ENCODE data around the gene RCOR1.

The RCOR1 gene

DNA sequence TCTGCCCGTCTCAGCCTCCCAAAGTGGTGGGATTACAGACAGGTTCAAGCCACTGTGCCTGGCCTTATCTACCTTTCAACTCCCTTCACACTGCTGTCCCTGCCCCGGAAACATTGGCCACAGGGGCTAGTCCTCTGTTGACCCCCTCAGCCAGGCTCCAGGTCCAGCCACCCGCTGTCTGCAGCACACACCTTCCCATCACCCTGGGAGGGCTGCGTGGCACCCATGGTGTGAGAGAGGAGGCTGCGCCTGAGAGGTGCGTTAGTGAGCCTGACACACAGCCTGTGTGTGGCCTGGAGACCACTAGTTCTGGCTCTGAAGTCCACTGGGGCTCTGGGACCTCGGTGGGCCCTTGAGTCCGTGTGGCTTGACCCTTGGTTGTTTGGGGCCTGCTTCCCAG, 156.4 kb downstream of the RCOR1 start:
- H3K36me3 ChIP-seq (ENCODE audit: control insufficient read depth in 1 of 2, insufficient read depth in 2 of 2, low read length in 2 of 2) = no peaks in the 10 kb centered on the region
- no peak overlapping the region for H3K27ac ChIP-seq (ENCODE audit: low read length)
- no peaks in the 10 kb centered on the region for H3K4me1 ChIP-seq (ENCODE audit: control insufficient read depth in 1 of 2, insufficient read depth in 2 of 2, low read length in 2 of 2)
- no peaks in the 10 kb centered on the region for H3K9me3 ChIP-seq (ENCODE audit: control insufficient read depth in 1 of 2, low read length in 2 of 2)
- H3K27me3 ChIP-seq (ENCODE audit: low read depth, low read length) = no peaks in the 10 kb centered on the region
- no peak overlapping the region for H3K4me3 ChIP-seq (ENCODE audit: low read depth in 1 of 2, low read length in 2 of 2)

DNA sequence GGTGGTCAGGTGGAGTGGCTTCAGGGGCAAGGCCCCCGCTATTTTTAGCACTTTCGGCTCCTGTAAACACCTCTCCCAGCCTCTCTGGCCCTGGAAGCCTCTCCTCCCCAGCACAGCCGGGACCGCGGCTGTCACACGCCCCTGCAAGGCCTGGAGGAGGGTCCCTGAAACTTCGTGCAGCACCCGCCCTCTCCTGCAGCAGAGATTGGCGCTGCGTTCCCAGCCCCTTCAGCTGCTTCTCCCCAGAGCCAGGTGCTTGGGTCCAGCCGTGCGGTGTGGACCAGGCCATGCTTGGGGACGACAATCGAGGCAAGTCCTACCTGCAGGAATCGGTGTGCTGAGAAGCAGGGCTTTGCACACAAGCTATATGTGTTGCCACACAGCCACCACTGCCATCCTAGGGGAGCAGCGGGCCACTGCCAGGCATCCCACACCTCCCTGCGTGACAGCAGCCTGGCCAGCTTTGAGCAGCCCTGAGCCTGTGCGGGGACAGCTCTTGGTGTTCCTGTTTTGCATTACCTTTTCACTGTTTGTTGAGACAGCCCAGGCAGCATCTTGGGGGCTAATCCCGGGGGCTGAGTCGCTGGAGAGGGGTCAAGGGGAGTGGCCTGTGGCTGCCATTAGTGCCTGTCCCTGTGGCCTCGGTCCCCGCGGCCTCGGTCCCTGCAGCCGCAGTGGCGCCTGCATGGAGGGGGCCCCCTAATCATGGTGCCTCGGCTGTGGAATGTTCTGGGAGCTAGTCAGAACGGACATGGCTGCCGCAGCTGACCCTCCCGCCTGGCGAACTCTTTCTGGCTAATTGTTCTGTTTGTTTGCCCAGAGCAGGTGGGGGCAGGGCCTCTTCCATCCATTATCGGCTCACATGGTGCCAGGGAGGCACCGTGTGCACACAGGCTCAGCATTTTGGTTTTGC, 157.2 kb downstream of the RCOR1 start:
- H3K27ac ChIP-seq (ENCODE audit: low read length) = no peak overlapping the region
- H3K4me1 ChIP-seq (ENCODE audit: control insufficient read depth in 1 of 2, insufficient read depth in 2 of 2, low read length in 2 of 2) = no peaks in the 10 kb centered on the region
- no peaks in the 10 kb centered on the region for H3K27me3 ChIP-seq (ENCODE audit: low read depth, low read length)
- H3K9me3 ChIP-seq (ENCODE audit: control insufficient read depth in 1 of 2, low read length in 2 of 2) = no peaks in the 10 kb centered on the region
- H3K4me3 ChIP-seq (ENCODE audit: low read depth in 1 of 2, low read length in 2 of 2) = no peak overlapping the region
- H3K36me3 ChIP-seq (ENCODE audit: control insufficient read depth in 1 of 2, insufficient read depth in 2 of 2, low read length in 2 of 2) = no peaks in the 10 kb centered on the region

- Histone ChIP-seq H3K9me3 (ENCODE audit: control insufficient read depth in 1 of 2, low read length in 2 of 2) (no peaks in the 10 kb centered on the region), H3K36me3 (ENCODE audit: control insufficient read depth in 1 of 2, insufficient read depth in 2 of 2, low read length in 2 of 2) (no peaks in the 10 kb centered on the region), H3K27me3 (ENCODE audit: low read depth, low read length) (no peaks in the 10 kb centered on the region), H3K4me1 (ENCODE audit: control insufficient read depth in 1 of 2, insufficient read depth in 2 of 2, low read length in 2 of 2) (no peaks in the 10 kb centered on the region), H3K4me3 (ENCODE audit: low read depth in 1 of 2, low read length in 2 of 2) (no peak overlapping the region), H3K27ac (ENCODE audit: low read length) (no peak overlapping the region)
Observed at GRCh38 chr14:102750376-102750775, 157.9 kb downstream of the RCOR1 start.

GRCh38 chr14:102751088-102751487, 158.6 kb downstream of the RCOR1 start:
- H3K36me3 ChIP-seq (ENCODE audit: control insufficient read depth in 1 of 2, insufficient read depth in 2 of 2, low read length in 2 of 2) = no peaks in the 10 kb centered on the region
- no peak overlapping the region for H3K27ac ChIP-seq (ENCODE audit: low read length)
- H3K4me3 ChIP-seq (ENCODE audit: low read depth in 1 of 2, low read length in 2 of 2) = no peak overlapping the region
- H3K9me3 ChIP-seq (ENCODE audit: control insufficient read depth in 1 of 2, low read length in 2 of 2) = no peaks in the 10 kb centered on the region
- H3K27me3 ChIP-seq (ENCODE audit: low read depth, low read length) = no peaks in the 10 kb centered on the region
- H3K4me1 ChIP-seq (ENCODE audit: control insufficient read depth in 1 of 2, insufficient read depth in 2 of 2, low read length in 2 of 2) = no peaks in the 10 kb centered on the region

- H3K36me3 ChIP-seq (ENCODE audit: control insufficient read depth in 1 of 2, insufficient read depth in 2 of 2, low read length in 2 of 2) = no peaks in the 10 kb centered on the region
- H3K27me3 ChIP-seq (ENCODE audit: low read depth, low read length) = no peaks in the 10 kb centered on the region
- no peaks in the 10 kb centered on the region for H3K9me3 ChIP-seq (ENCODE audit: control insufficient read depth in 1 of 2, low read length in 2 of 2)
- H3K4me1 ChIP-seq (ENCODE audit: control insufficient read depth in 1 of 2, insufficient read depth in 2 of 2, low read length in 2 of 2) = no peaks in the 10 kb centered on the region
- H3K27ac ChIP-seq (ENCODE audit: low read length) = no peak overlapping the region
- no peak overlapping the region for H3K4me3 ChIP-seq (ENCODE audit: low read depth in 1 of 2, low read length in 2 of 2)
Observed at GRCh38 chr14:102752239-102752847, 159.9 kb downstream of the RCOR1 start.

DNA sequence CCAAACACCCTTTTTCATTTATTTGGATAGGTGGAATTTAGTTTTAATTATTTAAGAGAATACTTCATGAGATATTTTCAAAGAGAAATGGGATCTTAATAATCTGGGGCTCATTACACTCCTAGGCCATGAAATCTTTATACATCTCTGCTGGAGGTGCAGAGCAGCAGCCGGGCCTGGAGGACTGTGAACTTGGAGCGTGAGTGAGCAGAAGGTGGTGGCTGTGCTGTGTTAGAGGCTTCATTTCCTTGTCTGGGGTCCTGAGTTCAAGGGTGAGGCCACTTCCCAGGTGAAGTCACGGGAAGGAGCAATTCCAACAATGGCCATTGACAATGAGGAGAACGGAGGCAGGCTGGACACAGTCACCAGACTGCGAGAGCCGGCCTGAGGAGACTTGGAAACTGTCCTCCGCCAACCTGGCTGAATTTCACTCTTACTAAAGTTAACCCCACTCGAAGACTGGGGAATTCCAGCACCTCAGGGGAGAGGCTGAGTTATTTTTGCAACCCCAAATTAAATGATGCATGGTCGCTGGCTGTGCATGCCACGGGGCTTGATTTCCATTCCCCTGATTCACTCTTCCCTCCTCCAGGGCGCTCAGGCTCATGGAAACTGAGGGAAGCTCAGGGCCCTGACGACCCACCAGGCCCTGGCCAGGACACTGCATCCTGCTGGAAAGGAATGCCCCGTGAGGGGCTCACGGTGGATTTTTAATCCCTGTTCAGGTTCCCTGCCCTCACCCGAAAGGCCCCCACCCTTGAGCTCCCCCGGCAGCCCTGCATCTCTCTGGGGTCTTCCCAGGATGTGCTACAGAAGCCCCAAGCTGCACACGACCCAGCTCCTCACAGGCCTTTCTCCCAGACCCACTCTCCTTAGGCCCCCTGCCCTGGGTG, 162.2 kb downstream of the RCOR1 start:
- H3K27me3 ChIP-seq (ENCODE audit: low read depth, low read length) = no peaks in the 10 kb centered on the region
- H3K4me1 ChIP-seq (ENCODE audit: control insufficient read depth in 1 of 2, insufficient read depth in 2 of 2, low read length in 2 of 2) = no peaks in the 10 kb centered on the region
- no peaks in the 10 kb centered on the region for H3K36me3 ChIP-seq (ENCODE audit: control insufficient read depth in 1 of 2, insufficient read depth in 2 of 2, low read length in 2 of 2)
- H3K9me3 ChIP-seq (ENCODE audit: control insufficient read depth in 1 of 2, low read length in 2 of 2) = no peaks in the 10 kb centered on the region
- no peak overlapping the region for H3K4me3 ChIP-seq (ENCODE audit: low read depth in 1 of 2, low read length in 2 of 2)
- H3K27ac ChIP-seq (ENCODE audit: low read length) = no peak overlapping the region

DNA sequence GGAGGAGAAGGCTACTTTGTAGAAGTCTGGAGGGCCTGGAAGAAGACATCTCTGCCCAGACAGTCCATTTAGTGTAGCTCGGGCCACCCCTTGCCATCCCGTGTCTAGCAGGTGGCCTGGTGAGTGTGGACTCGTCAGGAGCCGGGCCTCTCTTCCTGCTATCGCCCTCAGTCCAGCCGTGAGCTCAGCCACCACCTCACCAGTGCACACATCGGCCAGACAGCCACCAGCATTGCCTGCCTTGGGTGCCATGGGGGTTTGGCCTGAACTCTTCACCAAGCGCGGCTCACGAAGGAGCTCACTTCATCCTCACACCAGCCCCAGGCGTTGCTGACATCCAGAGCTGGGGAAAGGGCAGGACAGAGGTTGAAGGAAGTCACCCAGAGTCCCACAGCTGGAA, 165.2 kb downstream of the RCOR1 start:
- H3K4me1 ChIP-seq (ENCODE audit: control insufficient read depth in 1 of 2, insufficient read depth in 2 of 2, low read length in 2 of 2) = peaks cover 0 to 3% of the 10 kb centered on the region in 2 donors
- no peak overlapping the region for H3K4me3 ChIP-seq (ENCODE audit: low read depth in 1 of 2, low read length in 2 of 2)
- H3K36me3 ChIP-seq (ENCODE audit: control insufficient read depth in 1 of 2, insufficient read depth in 2 of 2, low read length in 2 of 2) = no peaks in the 10 kb centered on the region
- H3K27me3 ChIP-seq (ENCODE audit: low read depth, low read length) = no peaks in the 10 kb centered on the region
- H3K9me3 ChIP-seq (ENCODE audit: control insufficient read depth in 1 of 2, low read length in 2 of 2) = no peaks in the 10 kb centered on the region
- no peak overlapping the region for H3K27ac ChIP-seq (ENCODE audit: low read length)

DNA sequence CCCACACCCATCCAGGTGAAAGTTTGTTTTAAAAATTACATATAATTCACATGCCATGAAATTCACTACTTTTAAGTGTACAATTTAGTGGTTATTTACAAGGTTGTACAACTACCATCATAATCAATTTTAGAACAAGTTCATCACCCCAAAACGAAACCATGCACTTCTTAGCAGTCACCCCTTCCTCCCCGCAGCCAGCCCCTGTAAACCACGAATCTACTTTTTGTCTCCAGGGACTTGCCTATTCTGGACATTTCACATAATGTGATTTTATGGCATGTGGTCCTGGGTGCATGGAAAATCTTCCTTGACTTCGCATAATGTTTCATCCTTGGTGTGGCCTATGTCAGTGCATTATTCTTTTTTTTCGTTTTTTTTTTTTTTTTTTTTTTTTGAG, 165.6 kb downstream of the RCOR1 start:
- Histone ChIP-seq H3K4me3 (ENCODE audit: low read depth in 1 of 2, low read length in 2 of 2) (no peak overlapping the region), H3K27me3 (ENCODE audit: low read depth, low read length) (no peaks in the 10 kb centered on the region), H3K27ac (ENCODE audit: low read length) (no peak overlapping the region), H3K4me1 (ENCODE audit: control insufficient read depth in 1 of 2, insufficient read depth in 2 of 2, low read length in 2 of 2) (peaks cover 0 to 3% of the 10 kb centered on the region in 2 donors), H3K9me3 (ENCODE audit: control insufficient read depth in 1 of 2, low read length in 2 of 2) (no peaks in the 10 kb centered on the region), H3K36me3 (ENCODE audit: control insufficient read depth in 1 of 2, insufficient read depth in 2 of 2, low read length in 2 of 2) (no peaks in the 10 kb centered on the region)

GRCh38 chr14:102759456-102760187, 167.2 kb downstream of the RCOR1 start:
- H3K4me1 ChIP-seq (ENCODE audit: control insufficient read depth in 1 of 2, insufficient read depth in 2 of 2, low read length in 2 of 2) = peaks cover 0 to 3% of the 10 kb centered on the region in 2 donors
- no peaks in the 10 kb centered on the region for H3K27me3 ChIP-seq (ENCODE audit: low read depth, low read length)
- H3K9me3 ChIP-seq (ENCODE audit: control insufficient read depth in 1 of 2, low read length in 2 of 2) = no peaks in the 10 kb centered on the region
- no peak overlapping the region for H3K4me3 ChIP-seq (ENCODE audit: low read depth in 1 of 2, low read length in 2 of 2)
- H3K27ac ChIP-seq (ENCODE audit: low read length) = no peak overlapping the region
- no peaks in the 10 kb centered on the region for H3K36me3 ChIP-seq (ENCODE audit: control insufficient read depth in 1 of 2, insufficient read depth in 2 of 2, low read length in 2 of 2)

GRCh38 chr14:102760496-102761193, 168.2 kb downstream of the RCOR1 start:
- Histone ChIP-seq H3K36me3 (ENCODE audit: control insufficient read depth in 1 of 2, insufficient read depth in 2 of 2, low read length in 2 of 2) (no peaks in the 10 kb centered on the region), H3K4me3 (ENCODE audit: low read depth in 1 of 2, low read length in 2 of 2) (no peak overlapping the region), H3K4me1 (ENCODE audit: control insufficient read depth in 1 of 2, insufficient read depth in 2 of 2, low read length in 2 of 2) (peaks cover 0 to 3% of the 10 kb centered on the region in 2 donors), H3K9me3 (ENCODE audit: control insufficient read depth in 1 of 2, low read length in 2 of 2) (no peaks in the 10 kb centered on the region), H3K27me3 (ENCODE audit: low read depth, low read length) (no peaks in the 10 kb centered on the region), H3K27ac (ENCODE audit: low read length) (no peak overlapping the region)

Measured in muscle layer of duodenum (tissue), 2 donors.